Dedifferentiated amniotic fluid mesenchymal stem cell (primary cell): ENCODE results near the gene ZFPL1.

Experiments used
- DNase-seq: peaks from one replicate; pipeline ENCODE4 v3.0.0-alpha.2; 2016; ENCODE audit errors: extremely low spot score

ZFPL1 gene

DNA sequence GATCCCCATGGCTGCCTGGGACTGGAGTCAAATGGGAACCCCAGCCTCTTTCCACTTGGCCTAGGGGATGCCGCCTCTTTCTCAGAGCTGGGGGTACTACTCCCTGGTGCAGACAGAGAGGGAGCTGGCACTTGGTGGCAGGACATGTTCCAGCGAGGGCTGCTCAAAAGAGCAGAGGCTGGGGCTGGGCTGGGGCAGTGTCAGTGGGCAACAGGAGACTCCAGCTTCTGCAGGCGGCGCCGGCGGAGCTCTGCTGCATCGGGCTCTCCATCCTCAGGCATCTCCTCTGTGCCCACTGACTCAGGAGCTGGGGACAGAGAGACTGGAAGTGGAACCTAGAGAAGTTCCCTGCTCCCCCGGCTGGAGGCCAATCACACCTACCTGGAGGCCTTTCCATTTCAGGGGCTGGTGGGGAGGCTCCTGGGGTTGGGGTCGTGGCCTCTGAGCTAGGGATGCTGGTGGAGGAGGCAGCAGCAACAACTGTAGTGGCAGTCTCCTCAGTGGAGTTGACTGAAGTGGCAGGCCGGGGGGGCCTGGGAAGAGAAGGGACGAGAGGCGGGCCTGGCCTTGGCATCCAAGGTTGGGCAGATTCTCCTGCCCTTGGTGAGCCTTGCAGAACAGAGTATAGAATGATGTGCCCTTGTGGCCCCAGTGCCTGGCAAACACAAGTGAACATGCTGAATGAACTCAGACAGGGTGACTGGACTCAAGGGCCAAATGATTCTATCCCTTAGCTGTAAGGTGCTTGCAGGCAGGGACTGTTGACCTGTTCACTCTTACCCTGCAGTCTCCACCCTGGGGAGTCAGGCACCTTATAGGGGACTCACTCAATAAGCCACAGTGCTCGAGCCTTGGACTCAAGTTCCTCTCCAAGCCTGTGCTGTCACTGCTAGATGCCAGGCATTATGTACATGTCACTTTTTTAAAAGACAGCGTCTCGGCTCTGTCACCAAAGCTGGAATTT lies 44.4 kb downstream of the ZFPL1 start:
- no peak for DNase-seq

DNA sequence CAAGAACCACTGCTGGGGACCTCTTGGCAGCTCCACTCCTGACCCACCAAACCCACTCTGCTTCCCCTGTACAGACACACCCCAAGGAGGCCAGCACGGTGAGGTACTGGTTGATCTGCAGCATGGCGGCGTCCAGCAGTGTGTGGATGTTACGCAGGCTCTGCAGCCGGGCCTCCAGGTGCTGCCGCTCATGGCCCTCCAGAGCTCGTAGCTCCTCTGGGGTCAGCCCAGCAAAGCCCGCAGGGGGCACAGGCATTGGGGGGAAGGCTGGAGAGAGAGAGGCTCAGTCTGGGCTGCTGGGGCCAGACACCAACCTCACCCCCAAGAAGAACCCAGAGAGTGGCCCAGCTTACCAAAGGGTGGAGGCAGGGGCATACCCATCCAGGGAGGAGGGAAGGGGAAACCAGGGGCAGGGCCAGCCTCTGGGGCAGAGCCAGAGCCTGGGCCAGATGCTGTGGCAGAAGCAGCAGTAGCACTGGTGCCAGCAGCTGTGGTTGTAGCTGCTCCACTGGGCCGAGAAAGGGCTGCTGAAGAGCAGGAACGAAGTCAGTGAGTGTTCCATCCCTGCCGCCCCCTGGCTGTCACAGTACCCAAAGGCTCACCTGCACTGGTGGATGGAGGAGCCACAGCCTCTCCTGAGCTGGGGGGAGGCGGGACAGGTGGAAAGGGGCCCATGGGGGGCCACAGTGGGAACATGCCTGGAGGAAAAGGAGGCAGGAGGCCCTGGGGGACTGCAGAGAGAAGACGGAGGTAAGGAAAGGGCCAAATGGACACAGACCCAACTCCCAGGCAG lies 45.8 kb downstream of the ZFPL1 start:
- DNase-seq, result no peak

DNA sequence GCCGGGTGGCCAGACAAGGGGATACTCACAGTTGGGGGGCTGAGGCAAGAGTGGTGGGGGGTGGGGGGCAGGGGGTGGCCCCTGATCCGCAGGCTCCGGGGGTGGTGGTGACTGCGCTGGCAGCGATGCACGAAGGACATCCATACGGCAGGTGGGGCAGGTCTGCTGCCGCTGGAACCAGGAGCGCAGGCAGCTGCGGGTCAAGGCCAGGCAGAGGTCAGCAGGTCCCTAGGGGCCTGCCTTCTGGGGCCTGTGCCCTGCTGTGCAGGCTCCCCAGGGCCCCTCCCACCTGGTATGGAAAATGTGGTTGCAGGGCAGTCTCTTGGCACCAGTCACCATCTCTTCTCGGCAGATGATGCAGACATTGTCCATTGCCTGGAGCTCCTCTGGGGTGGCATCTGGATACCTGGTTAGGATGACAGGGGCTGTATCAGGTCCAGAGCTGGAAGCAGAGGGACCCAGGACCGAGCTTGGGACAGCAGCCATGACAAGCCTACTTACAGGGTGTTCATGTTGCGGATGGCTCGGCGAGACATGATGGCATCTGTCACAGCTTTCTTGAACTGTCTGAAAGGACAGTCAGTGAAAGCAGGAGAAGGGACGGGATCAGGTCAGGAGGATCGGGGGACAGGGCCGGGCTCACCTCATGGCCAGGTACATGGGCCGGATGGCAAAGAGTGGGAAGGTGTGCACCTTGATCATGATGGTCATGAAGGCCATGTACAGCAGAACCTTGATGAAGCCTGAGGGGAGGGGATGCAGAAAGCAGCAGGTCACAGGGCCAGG lies 46.8 kb downstream of the ZFPL1 start:
- no peak for DNase-seq

DNA sequence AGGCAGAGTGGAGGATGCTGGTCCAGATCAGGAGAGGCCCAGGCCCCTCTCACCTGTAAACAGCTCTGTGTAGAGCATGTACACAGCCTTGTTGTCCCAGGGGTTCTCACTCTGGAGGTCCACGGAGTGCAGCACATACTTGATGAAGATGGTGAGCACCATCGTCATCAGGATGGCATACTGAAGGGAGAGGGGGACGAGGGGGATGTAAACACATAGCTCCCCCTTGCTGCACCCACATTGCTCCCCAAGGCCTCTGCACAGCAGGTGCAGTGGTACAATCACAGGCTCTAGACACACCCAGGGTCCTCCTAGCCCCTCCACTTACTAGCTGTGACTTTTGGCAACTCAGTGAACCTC lies 47.4 kb downstream of the ZFPL1 start:
- no peak for DNase-seq

DNA sequence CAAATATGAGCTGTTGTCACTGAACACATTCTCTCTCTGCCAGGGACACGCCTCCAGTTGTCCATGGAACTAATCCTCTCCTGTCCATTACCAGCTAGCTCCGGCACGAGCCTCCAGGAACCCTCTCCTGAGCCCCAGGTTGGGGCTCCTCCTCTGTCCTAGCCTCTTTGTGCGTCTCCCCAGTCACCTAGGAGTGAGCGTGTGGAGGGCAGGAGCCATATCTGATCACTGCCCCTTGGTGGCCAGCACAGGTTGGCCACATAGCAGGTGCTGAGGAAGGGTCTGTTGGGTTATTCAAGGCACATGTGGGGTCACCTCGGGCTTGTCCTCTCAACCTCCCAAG lies 47.8 kb downstream of the ZFPL1 start:
- DNase-seq, result no peak

DNA sequence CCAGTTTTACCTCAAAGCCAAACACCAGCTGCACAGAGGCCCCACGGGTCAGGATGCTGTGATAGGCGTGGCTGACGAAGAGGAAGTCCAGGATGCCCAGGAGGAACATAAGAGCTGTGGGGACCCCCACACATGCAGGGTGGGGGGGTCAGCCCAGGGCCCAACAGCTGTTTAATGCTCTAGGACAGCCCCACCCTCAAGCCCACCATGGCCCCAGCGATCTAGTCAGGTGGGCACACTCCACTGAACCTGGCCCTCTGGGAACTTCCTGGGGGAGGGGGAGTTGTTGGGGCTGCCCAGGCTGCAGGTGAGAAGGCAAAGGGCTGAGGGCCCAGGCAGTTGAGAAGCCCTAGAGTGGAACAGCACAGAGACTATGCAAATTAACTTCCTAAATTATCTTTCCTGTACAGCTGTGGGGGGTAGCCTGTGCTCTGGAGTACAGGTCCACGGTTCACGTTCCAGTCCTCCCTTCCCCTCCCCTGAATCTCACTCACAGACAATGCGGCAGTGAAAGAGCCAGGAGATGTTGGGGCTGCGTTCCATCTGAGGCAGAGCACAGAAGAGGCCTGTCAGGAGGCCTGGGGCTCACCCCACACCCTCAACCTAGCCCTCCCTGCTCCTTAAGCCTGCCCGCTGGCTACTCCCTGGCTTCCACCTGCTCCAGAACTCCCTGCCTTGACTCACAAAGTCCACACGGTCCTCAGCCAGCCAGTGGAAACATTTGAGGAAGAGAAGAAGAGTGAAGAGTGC lies 48.4 kb downstream of the ZFPL1 start:
- no peak for DNase-seq

DNA sequence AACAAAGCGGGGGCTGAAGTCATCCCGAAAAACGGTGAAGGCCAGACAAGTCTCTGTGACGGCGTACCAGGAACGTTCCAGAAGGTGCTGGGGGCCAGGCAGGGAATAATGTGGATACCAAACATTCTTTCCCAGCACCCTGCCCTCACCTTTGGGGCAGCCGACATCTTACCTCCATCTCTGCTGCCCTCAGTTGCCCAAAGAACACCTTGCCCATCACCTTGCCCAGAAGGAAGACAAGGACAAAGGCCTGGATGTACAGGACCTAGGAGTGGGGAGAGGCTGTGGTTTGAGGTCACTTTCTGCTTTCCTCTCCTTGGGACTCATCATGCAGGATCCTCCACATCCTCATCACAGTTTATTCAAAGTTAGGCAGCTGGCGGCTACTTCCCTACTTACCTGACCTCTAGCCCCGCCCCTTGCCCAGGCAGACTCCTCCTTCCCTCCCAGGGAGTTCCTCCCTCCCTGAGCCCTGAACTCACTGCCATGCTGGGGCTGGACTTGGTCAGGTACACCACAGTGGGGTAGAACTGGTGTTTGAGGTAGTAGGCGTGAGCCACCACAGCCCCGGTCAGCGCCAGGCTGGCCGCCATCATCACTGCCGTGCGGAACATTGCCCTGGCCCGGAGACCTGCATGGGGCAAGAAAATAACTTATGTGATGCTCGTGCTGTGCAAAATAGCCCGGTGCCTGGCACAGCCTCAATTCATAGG lies 49.1 kb downstream of the ZFPL1 start:
- no peak for DNase-seq

DNA sequence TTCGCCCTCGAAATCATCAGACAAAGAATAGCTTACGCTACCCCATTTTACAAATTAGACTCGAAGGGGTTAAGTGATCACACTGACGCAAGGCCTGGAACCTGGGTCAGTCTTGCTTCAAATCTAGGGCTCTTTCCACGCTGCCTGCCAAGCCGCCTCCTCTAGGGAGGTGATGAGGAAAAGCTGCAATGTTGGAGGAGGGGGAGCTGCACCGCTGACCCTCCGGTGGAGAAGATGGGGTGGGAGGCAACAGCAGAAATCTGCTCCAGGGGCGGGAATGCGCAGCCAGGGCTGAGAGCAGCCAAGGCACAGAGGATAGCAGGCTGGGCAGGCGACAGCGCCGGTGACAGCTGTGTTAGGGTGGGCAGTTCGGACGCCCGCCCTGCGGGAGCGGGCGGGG lies 49.7 kb downstream of the ZFPL1 start:
- no peak for DNase-seq

DNA sequence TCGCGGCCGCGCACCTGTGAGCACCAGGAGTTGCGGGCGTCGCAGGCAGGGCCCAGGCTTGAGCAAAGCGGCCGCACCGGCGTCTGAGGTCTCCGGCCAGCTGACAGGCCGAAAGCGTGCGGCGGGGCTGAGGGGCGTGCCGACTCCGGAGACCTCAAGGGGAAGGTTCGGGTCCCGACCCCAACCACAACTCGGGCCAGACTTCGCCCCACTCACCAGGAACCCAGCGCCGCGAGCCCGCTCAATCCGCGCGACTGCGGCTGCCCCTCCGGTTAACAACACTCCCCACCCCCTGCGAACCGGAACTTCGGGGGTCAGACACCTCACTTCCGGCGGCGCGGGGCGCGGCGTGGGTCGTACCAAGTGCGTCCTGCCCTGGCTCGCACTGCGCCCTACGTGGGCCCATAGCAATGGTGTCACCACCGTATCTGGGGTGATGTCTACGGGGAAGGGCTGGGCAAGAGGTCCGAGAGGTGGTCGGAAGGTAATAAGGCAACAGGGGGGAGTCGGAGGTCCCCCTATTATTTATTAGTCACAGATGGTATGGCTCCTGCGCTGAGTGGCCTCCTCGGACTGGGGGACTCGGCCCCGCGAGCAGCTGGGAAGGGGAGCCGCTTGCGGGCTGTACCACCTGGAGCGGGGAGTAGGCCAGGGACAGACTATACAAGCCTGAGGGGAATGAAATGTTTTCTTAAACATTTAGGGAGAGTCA lies 50.4 kb downstream of the ZFPL1 start, which contains the start of gene SYVN1:
Gene SYVN1, minus strand, starts transcription at position 280 of the 712 bp plus-strand sequence. CDS start 918 bp downstream, outside the sequence.
- DNase-seq, result peak; percentile 77

DNA sequence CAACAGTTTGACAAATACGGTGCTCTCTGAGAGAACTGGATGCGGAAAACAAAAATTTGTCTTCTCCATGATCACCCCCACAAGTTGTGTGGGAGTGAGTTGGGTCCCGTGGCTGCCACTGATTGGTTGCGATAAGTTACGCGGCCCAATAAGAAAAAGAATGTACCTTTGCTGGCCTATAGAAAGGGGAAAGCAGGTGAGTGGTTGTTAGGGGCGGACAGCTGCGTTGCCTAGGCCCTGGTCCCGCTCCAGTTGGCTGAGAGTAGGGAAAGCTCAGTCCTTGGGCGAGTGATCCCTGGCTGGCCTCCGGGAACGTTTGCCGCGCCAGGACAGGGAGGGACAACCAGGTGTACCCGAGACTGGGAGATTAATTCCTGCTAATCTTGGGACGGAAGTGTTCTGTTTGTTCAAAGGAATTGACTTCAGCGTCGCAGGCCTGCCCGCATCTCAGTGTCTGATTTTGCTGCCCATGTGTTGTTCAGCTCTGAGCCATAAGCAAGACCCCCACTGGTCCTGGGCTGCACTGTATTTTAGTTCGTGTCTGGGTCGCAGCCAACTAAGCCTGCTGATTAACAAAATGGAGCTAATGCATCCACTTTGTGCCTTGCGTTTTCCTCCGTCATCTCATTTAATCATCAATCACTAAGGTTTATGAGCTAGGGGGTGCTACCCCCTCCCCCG lies 51.1 kb downstream of the ZFPL1 start:
- peak; percentile 85 for DNase-seq

DNA sequence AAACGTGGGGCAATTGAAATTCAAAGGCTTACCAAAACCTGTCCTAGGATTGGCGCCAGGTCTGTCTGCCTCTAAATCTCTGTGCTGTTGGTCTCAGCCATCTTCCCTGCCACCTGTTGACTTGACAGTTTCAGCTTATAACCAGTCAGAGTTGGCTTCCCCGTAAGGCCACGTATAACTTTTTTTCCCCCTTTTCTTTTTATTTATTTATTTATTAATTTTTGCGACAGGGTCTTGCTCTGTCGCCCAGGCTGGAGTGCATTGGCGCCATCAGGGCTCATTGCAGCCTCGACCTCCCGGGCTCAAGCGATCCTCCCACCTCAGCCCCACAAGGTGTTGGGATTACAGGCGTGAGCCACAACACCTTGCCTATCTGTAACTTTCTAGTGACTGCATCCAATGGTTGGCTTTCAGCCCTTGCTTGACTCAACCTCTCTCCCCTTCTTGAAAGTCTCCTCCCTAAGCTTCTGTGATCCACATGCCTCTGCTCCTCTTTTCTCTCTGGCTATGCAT lies 51.7 kb downstream of the ZFPL1 start:
- no peak for DNase-seq

DNA sequence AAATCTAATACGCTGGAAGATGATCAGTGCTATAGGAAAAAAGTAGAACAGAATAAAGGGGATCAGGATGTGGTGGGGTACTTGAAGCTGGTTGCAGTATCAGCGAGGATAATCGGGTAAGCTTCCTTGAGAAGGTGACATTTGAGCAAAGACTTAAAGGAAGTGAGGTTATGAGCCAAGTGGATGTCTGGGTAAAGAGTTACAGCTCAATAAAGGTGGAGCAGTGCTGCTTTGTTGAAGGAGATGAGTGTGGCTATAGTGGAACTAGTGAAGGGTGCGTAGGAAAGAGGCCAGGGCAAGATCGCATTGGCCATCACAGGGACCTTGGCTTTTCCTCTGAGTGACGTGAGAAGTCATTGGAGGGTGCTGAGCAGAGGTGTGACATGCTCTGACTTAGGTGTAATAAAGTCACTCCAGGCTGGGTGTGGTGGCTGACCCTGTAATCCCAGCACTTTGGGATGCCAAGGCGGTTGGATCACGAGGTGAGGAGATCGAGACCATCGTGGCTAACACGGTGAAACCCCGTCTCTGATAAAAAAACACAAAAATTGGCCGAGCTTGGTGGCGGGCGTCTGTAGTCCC lies 52.6 kb downstream of the ZFPL1 start:
- no peak for DNase-seq
